ENCODE results near the gene LTA4H. TPM values are rescaled to one million over a fixed set of nuclear protein-coding genes. Genes with fewer than 3 reads are reported as not detected.

LTA4H gene
- total RNA-seq, 1 experiment from 2014 or later = 118 TPM

DNA sequence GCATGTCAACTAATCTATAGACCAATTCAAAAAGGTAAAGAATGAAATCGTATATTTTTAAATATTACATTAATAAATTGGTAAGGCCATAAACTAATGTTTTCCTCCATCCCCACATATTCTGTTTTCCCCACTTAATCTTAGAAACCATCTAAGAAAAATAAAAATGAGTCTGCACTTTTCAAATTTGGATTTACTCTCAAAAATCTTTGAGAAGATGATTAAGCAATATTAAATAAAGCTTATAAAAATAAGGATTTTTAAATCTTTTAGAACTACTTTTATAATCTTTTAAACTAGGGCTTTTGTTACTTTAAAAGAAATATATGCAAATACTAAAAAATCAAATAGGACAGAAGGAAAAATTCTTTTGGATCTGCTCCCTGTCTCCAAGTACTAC, 28.7 kb downstream of the LTA4H start:
- Histone ChIP-seq H3K27ac (no peak overlapping the region), H2AFZ (no peak overlapping the region), H3F3A (ENCODE audit: insufficient read depth, low read depth) (peaks cover 8% of the 10 kb centered on the region; the same call in 1 of the 2 replicates), H3K4me2 (no peak overlapping the region), H3K36me3 (ENCODE audit: low read depth) (peaks cover 41% of the 10 kb centered on the region), H3K27me3 (ENCODE audit: insufficient read depth, low read depth) (no peaks in the 10 kb centered on the region), H3K4me3 (no peak overlapping the region), H4K20me1 (ENCODE audit: insufficient read depth) (no peaks in the 10 kb centered on the region), H3K79me2 (ENCODE audit: low read depth) (no peaks in the 10 kb centered on the region), H3K4me1 (replicated peaks; ENCODE audit: insufficient read depth) (no peaks in the 10 kb centered on the region), H3K9me3 (ENCODE audit: insufficient read depth, low read depth) (no peaks in the 10 kb centered on the region), H3K9me2 (ENCODE audit: insufficient read depth) (no peaks in the 10 kb centered on the region; the same call in 1 of the 2 replicates)
- DNase-seq = no peak
- BruUV-seq (replicated peaks) = no TSS peak
- TF ChIP-seq CTCF (conservative IDR thresholded peaks at IDR 0.05) = no peak
- no peak for TF ChIP-seq EZH2 (IDR thresholded peaks at IDR 0.05; ENCODE audit: low read depth)
- intact Hi-C loops (cut with micrococcal nuclease; ENCODE audit: unreplicated experiment) = no loop called here
- POLR2A ChIA-PET (ENCODE audit: unreplicated experiment) = interaction anchor here (0.6 kb wide), 2 partner anchors 14 to 1931 kb away, joined by 3 to 6 read pairs; no protein-coding TSS in a partner anchor
- CTCF ChIA-PET = no interaction called here

- H2AFZ ChIP-seq = no peak overlapping the region
- TF ChIP-seq CTCF (conservative IDR thresholded peaks at IDR 0.05) = no peak
- TF ChIP-seq EZH2 (IDR thresholded peaks at IDR 0.05; ENCODE audit: low read depth) = no peak
- no peak overlapping the region for H3K4me2 ChIP-seq
- no peaks in the 10 kb centered on the region for H4K20me1 ChIP-seq (ENCODE audit: insufficient read depth)
- H3K27ac ChIP-seq = no peak overlapping the region
- DNase-seq = no peak
- peaks cover 26% of the 10 kb centered on the region for H3F3A ChIP-seq (ENCODE audit: insufficient read depth, low read depth)
- peaks cover 33% of the 10 kb centered on the region for H3K4me1 ChIP-seq (replicated peaks; ENCODE audit: insufficient read depth)
- intact Hi-C loops (cut with micrococcal nuclease; ENCODE audit: unreplicated experiment) = no loop called here
- H3K4me3 ChIP-seq = no peak overlapping the region
- H3K27me3 ChIP-seq (ENCODE audit: insufficient read depth, low read depth) = no peaks in the 10 kb centered on the region
- no peaks in the 10 kb centered on the region for H3K79me2 ChIP-seq (ENCODE audit: low read depth)
- ChIA-PET POLR2A (ENCODE audit: unreplicated experiment) (no interaction called here), CTCF (interaction anchor here (0.5 kb wide), 1 partner anchor 21 kb away, joined by 3 read pairs; no protein-coding TSS in a partner anchor)
- no peaks in the 10 kb centered on the region for H3K9me3 ChIP-seq (ENCODE audit: insufficient read depth, low read depth)
- peaks cover 11% of the 10 kb centered on the region; the same call in 1 of the 2 replicates for H3K36me3 ChIP-seq (ENCODE audit: low read depth)
- H3K9me2 ChIP-seq (ENCODE audit: insufficient read depth) = no peaks in the 10 kb centered on the region
- BruUV-seq (replicated peaks) = no TSS peak
Observed at GRCh38 chr12:96000858-96001257, 34.5 kb downstream of the LTA4H start.

DNA sequence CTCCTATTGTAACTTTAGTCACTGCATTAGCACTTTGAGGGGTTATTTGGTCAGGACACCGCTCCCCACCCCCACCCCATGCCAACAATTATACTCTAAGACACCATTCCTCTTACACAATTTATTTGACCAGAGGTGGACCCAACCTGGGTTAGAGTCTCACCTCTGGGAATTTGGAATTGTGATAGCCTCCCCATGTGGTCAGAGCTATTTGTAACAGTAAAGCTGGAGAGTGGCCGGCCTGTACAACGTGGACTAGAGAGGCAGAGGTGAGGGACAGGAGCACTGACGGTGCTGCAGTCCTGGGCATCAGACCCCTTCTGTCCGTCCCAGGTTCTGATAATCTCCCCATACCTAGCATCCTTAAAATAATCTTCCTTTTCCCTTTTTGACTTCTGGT, 35.9 kb downstream of the LTA4H start:
- Histone ChIP-seq H3F3A (ENCODE audit: insufficient read depth, low read depth) (peaks cover 36% of the 10 kb centered on the region), H2AFZ (no peak overlapping the region), H3K9me3 (ENCODE audit: insufficient read depth, low read depth) (no peaks in the 10 kb centered on the region), H3K79me2 (ENCODE audit: low read depth) (no peaks in the 10 kb centered on the region), H3K4me2 (no peak overlapping the region), H3K4me1 (replicated peaks; ENCODE audit: insufficient read depth) (peaks cover 39% of the 10 kb centered on the region), H3K27me3 (ENCODE audit: insufficient read depth, low read depth) (no peaks in the 10 kb centered on the region), H3K36me3 (ENCODE audit: low read depth) (peaks cover 3% of the 10 kb centered on the region; the same call in 1 of the 2 replicates), H3K4me3 (no peak overlapping the region), H4K20me1 (ENCODE audit: insufficient read depth) (no peaks in the 10 kb centered on the region), H3K9me2 (ENCODE audit: insufficient read depth) (no peaks in the 10 kb centered on the region), H3K27ac (no peak overlapping the region)
- POLR2A ChIA-PET (ENCODE audit: unreplicated experiment) = no interaction called here
- no peak for TF ChIP-seq CTCF (conservative IDR thresholded peaks at IDR 0.05)
- no peak for TF ChIP-seq EZH2 (IDR thresholded peaks at IDR 0.05; ENCODE audit: low read depth)
- no TSS peak for BruUV-seq (replicated peaks)
- no peak for DNase-seq
- intact Hi-C loops (cut with micrococcal nuclease; ENCODE audit: unreplicated experiment) = no loop called here
- CTCF ChIA-PET = no interaction called here

All from PC-9 (cell line).